Panc1 (cell line): Measurements from ENCODE around the gene DVL1. TPM values are rescaled to one million over a fixed set of nuclear protein-coding genes. Genes with fewer than 3 reads are reported as not detected.

Source experiments
- ATAC-seq: fragments of 200-7000 bp; cut with Tn5 transposase; 2 replicates; pipeline ENCODE4 v1.9.1; 2020; ENCODE audit warnings: mild to moderate bottlenecking, moderate library complexity
- BruUV-seq: library from RNA; stranded (reverse); fragments of 400-500 nt; replicated peaks from 2 replicates; lab custom pipeline; 2021; lab: Mats Ljungman, UMichigan
- CTCF ChIA-PET: fragments of 300-600 bp; sonication (Branson Sonifier 250); formaldehyde crosslinking; loops from one replicate; lab custom pipeline; 2022; ENCODE audit warnings: antibody characterized with exemption; lab: Charles Lee
- POLR2A ChIA-PET: fragments of 300-600 bp; sonication (Branson Sonifier 250); formaldehyde crosslinking; loops from one replicate; lab custom pipeline; 2022; ENCODE audit warnings: antibody characterized with exemption; lab: Charles Lee
- DNase-seq: peaks from one replicate; pipeline ENCODE4 v3.0.0-alpha.2; 2010; ENCODE audit warnings: low read depth, low spot score
- H3K27ac ChIP-seq: 2 replicates; pipeline ENCODE4 v1.5.1; 2011; ENCODE audit warnings: mild to moderate bottlenecking, low read length, inconsistent platforms
- H3K27me3 ChIP-seq: fragments of 200-500 bp; sonication (Bioruptor generic); 2 replicates; pipeline ENCODE4 v1.6.0; 2014; ENCODE audit warnings: low read length, inconsistent platforms; ENCODE audit not compliant: control insufficient read depth, insufficient read depth
- H3K36me3 ChIP-seq: fragments of 200-500 bp; sonication (Bioruptor generic); 2 replicates; pipeline ENCODE4 v1.5.1; 2014; ENCODE audit warnings: inconsistent platforms, mild to moderate bottlenecking, low read length, moderate library complexity; ENCODE audit not compliant: control insufficient read depth, insufficient read depth
- H3K4me1 ChIP-seq: 2 replicates; pipeline ENCODE4 v1.5.1; 2011; ENCODE audit warnings: inconsistent platforms, mild to moderate bottlenecking, low read length, moderate library complexity; ENCODE audit not compliant: control insufficient read depth, insufficient read depth
- H3K4me3 ChIP-seq, 2 experiments: 2 replicates each; pipeline ENCODE4 v1.5.1; 2011 to 2012; ENCODE audit warnings: low read depth in 2 of 2, low read length in 2 of 2, mild to moderate bottlenecking in 2 of 2, inconsistent platforms in 1 of 2, moderate library complexity in 1 of 2
- H3K9me3 ChIP-seq: fragments of 200-500 bp; sonication (Bioruptor generic); 2 replicates; pipeline ENCODE4 v1.5.1; 2014; ENCODE audit warnings: low read depth, mild to moderate bottlenecking, inconsistent platforms, low read length, moderate library complexity; ENCODE audit not compliant: control insufficient read depth, insufficient read depth
- POLR2AphosphoS5 ChIP-seq: IDR thresholded peaks from 2 replicates; pipeline ENCODE4 v1.6.1; 2012; ENCODE audit warnings: mild to moderate bottlenecking, low read depth, low read length, moderate library complexity
- SIN3A ChIP-seq: IDR thresholded peaks from 2 replicates; pipeline ENCODE4 v1.6.1; 2012; ENCODE audit warnings: low read depth, mild to moderate bottlenecking, low read length, moderate library complexity, borderline replicate concordance; ENCODE audit not compliant: insufficient read depth
- TCF7L2 ChIP-seq: IDR thresholded peaks from 2 replicates; pipeline ENCODE4 v1.6.1; 2011; ENCODE audit warnings: mild to moderate bottlenecking, low read depth, low read length, inconsistent platforms
- in situ Hi-C: cut with HindIII; loops from 2 replicates; pipeline ENCODE4 v1.10.0; 2016; ENCODE audit warnings: low sequenced_read_pairs, low pct_unique_long_range_greater_than_20kb
- intact Hi-C: fragments of 100-400 bp; cut with micrococcal nuclease; formaldehyde crosslinking; loops from one replicate; pipeline ENCODE4 v1.10.0; 2022; ENCODE audit not compliant: unreplicated experiment
- total RNA-seq: library from RNA; stranded (reverse); gene quantifications from one replicate; pipeline ENCODE4 v1.2.1, GENCODE V29; 2021; ENCODE audit not compliant: unreplicated experiment
- TF ChIP-seq, protein P1 (sequence below): fragments of 450-650 bp; IDR thresholded peaks from 2 replicates; pipeline ENCODE4 v1.5.1; 2017; ENCODE audit warnings: mild to moderate bottlenecking
- TF ChIP-seq, protein P2 (sequence below), 2 experiments: IDR thresholded peaks; 2 replicates each; pipeline ENCODE4 v1.6.1; 2011 to 2012; ENCODE audit warnings: low read depth in 2 of 2, control low read depth in 1 of 2, low read length in 1 of 2, mild to moderate bottlenecking in 1 of 2, moderate library complexity in 1 of 2; ENCODE audit not compliant: insufficient read depth in 1 of 2

The DVL1 gene
- total RNA-seq, 1 experiment from 2014 or later, result 144 TPM

DNA sequence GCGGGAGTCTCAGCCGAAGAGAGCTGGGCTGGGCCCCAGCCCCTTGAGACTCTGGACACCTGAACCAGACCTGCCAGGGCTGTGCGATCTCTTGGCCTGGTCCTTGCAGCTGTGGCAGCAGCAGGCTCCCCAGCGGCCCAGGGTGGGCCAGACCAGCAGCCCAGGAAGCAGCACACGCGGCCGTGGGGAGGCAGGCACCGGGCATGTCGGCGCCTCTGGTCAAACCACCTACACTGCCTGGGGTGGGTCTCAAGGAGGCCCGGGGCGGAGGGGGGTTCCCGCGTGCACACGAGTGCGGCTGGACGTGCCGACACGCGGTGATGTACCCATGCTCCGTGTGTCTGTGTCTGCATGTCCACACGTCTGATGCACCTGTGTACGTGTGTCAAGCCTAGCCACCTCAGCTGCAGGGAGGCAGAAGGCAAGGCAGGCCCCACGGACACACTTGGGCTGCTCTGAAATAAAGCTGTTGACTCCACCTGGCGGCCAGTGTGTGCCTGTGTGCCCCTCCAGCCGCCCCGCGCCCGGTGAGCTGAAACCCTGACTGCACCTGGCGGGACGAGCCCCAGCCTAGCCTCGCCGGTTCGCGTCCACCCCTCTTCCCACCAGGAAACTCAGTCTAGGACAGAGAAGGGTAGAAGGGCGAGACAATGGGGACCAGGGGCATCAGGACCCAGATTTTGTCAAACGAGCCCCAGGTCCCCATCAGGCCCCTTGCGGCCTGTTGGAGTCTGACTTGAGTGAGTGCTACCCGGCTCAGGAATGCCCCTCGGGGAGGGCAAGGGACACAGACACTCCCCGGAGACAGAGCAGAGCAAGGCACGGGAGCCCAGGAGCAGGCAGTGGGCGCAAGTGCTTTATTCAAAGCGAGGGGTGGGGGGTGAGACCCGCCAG, 57.4 kb downstream of the DVL1 start:
- intact Hi-C loops, result no loop called here
- no peak overlapping the region for H3K27ac ChIP-seq
- no peaks in the 10 kb centered on the region for H3K36me3 ChIP-seq
- BruUV-seq, result no TSS peak
- H3K4me1 ChIP-seq, result peaks cover 12% of the 10 kb centered on the region
- no peaks in the 10 kb centered on the region for H3K9me3 ChIP-seq
- DNase-seq (no peak), ATAC-seq (peak; percentile 86)
- POLR2A ChIA-PET, result no interaction called here
- TF ChIP-seq SIN3A, result no peak
- no peak for TF ChIP-seq POLR2AphosphoS5
- TF ChIP-seq, protein P1, sequence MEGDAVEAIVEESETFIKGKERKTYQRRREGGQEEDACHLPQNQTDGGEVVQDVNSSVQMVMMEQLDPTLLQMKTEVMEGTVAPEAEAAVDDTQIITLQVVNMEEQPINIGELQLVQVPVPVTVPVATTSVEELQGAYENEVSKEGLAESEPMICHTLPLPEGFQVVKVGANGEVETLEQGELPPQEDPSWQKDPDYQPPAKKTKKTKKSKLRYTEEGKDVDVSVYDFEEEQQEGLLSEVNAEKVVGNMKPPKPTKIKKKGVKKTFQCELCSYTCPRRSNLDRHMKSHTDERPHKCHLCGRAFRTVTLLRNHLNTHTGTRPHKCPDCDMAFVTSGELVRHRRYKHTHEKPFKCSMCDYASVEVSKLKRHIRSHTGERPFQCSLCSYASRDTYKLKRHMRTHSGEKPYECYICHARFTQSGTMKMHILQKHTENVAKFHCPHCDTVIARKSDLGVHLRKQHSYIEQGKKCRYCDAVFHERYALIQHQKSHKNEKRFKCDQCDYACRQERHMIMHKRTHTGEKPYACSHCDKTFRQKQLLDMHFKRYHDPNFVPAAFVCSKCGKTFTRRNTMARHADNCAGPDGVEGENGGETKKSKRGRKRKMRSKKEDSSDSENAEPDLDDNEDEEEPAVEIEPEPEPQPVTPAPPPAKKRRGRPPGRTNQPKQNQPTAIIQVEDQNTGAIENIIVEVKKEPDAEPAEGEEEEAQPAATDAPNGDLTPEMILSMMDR, result peak; percentile 87
- TF ChIP-seq, protein P2, sequence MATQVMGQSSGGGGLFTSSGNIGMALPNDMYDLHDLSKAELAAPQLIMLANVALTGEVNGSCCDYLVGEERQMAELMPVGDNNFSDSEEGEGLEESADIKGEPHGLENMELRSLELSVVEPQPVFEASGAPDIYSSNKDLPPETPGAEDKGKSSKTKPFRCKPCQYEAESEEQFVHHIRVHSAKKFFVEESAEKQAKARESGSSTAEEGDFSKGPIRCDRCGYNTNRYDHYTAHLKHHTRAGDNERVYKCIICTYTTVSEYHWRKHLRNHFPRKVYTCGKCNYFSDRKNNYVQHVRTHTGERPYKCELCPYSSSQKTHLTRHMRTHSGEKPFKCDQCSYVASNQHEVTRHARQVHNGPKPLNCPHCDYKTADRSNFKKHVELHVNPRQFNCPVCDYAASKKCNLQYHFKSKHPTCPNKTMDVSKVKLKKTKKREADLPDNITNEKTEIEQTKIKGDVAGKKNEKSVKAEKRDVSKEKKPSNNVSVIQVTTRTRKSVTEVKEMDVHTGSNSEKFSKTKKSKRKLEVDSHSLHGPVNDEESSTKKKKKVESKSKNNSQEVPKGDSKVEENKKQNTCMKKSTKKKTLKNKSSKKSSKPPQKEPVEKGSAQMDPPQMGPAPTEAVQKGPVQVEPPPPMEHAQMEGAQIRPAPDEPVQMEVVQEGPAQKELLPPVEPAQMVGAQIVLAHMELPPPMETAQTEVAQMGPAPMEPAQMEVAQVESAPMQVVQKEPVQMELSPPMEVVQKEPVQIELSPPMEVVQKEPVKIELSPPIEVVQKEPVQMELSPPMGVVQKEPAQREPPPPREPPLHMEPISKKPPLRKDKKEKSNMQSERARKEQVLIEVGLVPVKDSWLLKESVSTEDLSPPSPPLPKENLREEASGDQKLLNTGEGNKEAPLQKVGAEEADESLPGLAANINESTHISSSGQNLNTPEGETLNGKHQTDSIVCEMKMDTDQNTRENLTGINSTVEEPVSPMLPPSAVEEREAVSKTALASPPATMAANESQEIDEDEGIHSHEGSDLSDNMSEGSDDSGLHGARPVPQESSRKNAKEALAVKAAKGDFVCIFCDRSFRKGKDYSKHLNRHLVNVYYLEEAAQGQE (IDR thresholded peaks at IDR 0.05; ENCODE audit: insufficient read depth in 1 of 2, low read depth in 2 of 2, low read length in 1 of 2), result no peak
- TF ChIP-seq TCF7L2, result no peak
- in situ Hi-C loops, result no loop called here
- CTCF ChIA-PET, result interaction anchor here (0.6 to 1.1 kb wide), 8 partner anchors 9 to 369 kb away, joined by 3 to 11 read pairs (median 6); partner anchors contain the start of gene ISG15
- H3K4me3 ChIP-seq, result no peak overlapping the region
- H3K27me3 ChIP-seq, result no peaks in the 10 kb centered on the region

DNA sequence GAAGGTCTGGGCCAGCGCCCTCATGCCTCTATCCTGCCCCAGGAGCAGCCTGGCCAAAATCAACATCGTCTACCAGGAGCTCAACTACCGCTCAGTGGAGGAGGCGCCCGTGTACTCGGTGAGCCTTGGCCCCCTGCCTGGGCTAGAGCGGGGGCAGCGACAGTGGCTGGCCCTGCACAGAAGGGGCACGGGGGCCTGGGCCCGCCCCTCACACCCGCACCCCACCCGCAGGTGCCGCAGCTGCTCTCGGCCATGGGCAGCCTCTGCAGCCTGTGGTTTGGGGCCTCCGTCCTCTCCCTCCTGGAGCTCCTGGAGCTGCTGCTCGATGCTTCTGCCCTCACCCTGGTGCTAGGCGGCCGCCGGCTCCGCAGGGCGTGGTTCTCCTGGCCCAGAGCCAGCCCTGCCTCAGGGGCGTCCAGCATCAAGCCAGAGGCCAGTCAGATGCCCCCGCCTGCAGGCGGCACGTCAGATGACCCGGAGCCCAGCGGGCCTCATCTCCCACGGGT, 58.1 kb downstream of the DVL1 start:
- Histone ChIP-seq H3K4me3 (no peak overlapping the region), H3K36me3 (no peaks in the 10 kb centered on the region), H3K27me3 (no peaks in the 10 kb centered on the region), H3K9me3 (no peaks in the 10 kb centered on the region), H3K4me1 (peaks cover 12% of the 10 kb centered on the region), H3K27ac (no peak overlapping the region)
- ATAC-seq (peak; percentile 41), DNase-seq (no peak)
- ChIA-PET POLR2A (no interaction called here), CTCF (interaction anchor here (0.6 to 1.1 kb wide), 10 partner anchors 9 to 368 kb away, joined by 3 to 11 read pairs (median 6); partner anchors contain the start of gene ISG15)
- intact Hi-C loops, result no loop called here
- BruUV-seq, result no TSS peak
- TF ChIP-seq TCF7L2 (no peak), SIN3A (no peak), POLR2AphosphoS5 (no peak)
- TF ChIP-seq, protein P1, result no peak
- TF ChIP-seq, protein P2 (IDR thresholded peaks at IDR 0.05; ENCODE audit: insufficient read depth in 1 of 2, low read depth in 2 of 2, low read length in 1 of 2), result no peak
- in situ Hi-C loops, result no loop called here
